ENCODE measurements around the gene TMEM259.

GRCh38 chr19:966485-967088, 54.3 kb downstream of the TMEM259 start:
- TF ChIP-seq, protein P1, sequence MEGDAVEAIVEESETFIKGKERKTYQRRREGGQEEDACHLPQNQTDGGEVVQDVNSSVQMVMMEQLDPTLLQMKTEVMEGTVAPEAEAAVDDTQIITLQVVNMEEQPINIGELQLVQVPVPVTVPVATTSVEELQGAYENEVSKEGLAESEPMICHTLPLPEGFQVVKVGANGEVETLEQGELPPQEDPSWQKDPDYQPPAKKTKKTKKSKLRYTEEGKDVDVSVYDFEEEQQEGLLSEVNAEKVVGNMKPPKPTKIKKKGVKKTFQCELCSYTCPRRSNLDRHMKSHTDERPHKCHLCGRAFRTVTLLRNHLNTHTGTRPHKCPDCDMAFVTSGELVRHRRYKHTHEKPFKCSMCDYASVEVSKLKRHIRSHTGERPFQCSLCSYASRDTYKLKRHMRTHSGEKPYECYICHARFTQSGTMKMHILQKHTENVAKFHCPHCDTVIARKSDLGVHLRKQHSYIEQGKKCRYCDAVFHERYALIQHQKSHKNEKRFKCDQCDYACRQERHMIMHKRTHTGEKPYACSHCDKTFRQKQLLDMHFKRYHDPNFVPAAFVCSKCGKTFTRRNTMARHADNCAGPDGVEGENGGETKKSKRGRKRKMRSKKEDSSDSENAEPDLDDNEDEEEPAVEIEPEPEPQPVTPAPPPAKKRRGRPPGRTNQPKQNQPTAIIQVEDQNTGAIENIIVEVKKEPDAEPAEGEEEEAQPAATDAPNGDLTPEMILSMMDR (IDR thresholded peaks at IDR 0.05) = no peak
- no peak for TF ChIP-seq POLR2AphosphoS5 (IDR thresholded peaks at IDR 0.05)
